ENCODE results near the gene LMAN2L. TPM values are rescaled to one million over a fixed set of nuclear protein-coding genes. Genes with fewer than 3 reads are reported as not detected.

LMAN2L gene
- total RNA-seq, 1 experiment from 2014 or later, result 17.6 TPM

GRCh38 chr2:96751800-96752199 lies 11.9 kb upstream of the LMAN2L start:
- no peak for DNase-seq
- H3K27ac Mint-ChIP-seq, result no peak overlapping the region
- H3K4me1 Mint-ChIP-seq, result no peaks in the 10 kb centered on the region
- H3K14ac ChIP-seq (ENCODE audit: insufficient read depth, low read length), result no peak overlapping the region
- no peaks in the 10 kb centered on the region for H3K79me2 ChIP-seq (ENCODE audit: insufficient read depth, low read length)
- H4K20me1 ChIP-seq (ENCODE audit: control insufficient read depth, insufficient read depth, insufficient read length), result no peaks in the 10 kb centered on the region
- H3K36me3 Mint-ChIP-seq (ENCODE audit: insufficient read depth in 1 of 3, low read depth in 3 of 3), result no peaks in the 10 kb centered on the region
- H2AFZ ChIP-seq (ENCODE audit: low read length), result no peak overlapping the region
- H3K27me3 Mint-ChIP-seq (ENCODE audit: low read depth), result peaks cover 9% of the 10 kb centered on the region
- H3K9me3 ChIP-seq (ENCODE audit: control insufficient read depth, low read depth, low read length), result no peaks in the 10 kb centered on the region
- no peak overlapping the region for H2BK12ac ChIP-seq (ENCODE audit: insufficient read length, low read depth, low read length)
- no peak overlapping the region for H3K27ac ChIP-seq (ENCODE audit: insufficient read length, low read depth, low read length)
- H3K4ac ChIP-seq (ENCODE audit: low read depth, low read length), result no peak overlapping the region
- no peak overlapping the region for H2BK20ac ChIP-seq (ENCODE audit: low read depth, low read length, poor library complexity, severe bottlenecking)
- H3K27me3 ChIP-seq (ENCODE audit: insufficient read depth, low read length), result no peaks in the 10 kb centered on the region
- H3K9ac ChIP-seq (ENCODE audit: extremely low read depth, insufficient read length, low read length), result no peak overlapping the region
- no peak overlapping the region for H3K23ac ChIP-seq (ENCODE audit: insufficient read length, low read depth, low read length)
- no peak overlapping the region for H4K5ac ChIP-seq (ENCODE audit: insufficient read length, low read depth, low read length)
- no peaks in the 10 kb centered on the region for H3K79me1 ChIP-seq (ENCODE audit: insufficient read depth, low read depth, low read length, poor library complexity, severe bottlenecking)
- no peak overlapping the region for H4K91ac ChIP-seq (ENCODE audit: insufficient read length, low read depth, low read length)
- H3K4me2 ChIP-seq (ENCODE audit: insufficient read depth, insufficient read length, low read length), result no peak overlapping the region
- WGBS (ENCODE audit: extremely low coverage, insufficient read length, low lambda C conversion rate), result no CpG with 5 or more reads among the region's 9 CpGs
- no peak overlapping the region for H2BK120ac ChIP-seq (ENCODE audit: low read depth, low read length, poor library complexity, severe bottlenecking)
- H4K8ac ChIP-seq (replicated peaks; ENCODE audit: insufficient read length, low read depth, low read length), result no peak overlapping the region
- H3K18ac ChIP-seq (ENCODE audit: insufficient read length, low read depth, low read length), result no peak overlapping the region
- H2AK5ac ChIP-seq (ENCODE audit: insufficient read length, low read length), result no peak overlapping the region
- H3K4me3 Mint-ChIP-seq, result no peak overlapping the region
- no peak overlapping the region for H3T11ph ChIP-seq (ENCODE audit: low read length)
- H3K9me3 Mint-ChIP-seq, result no peaks in the 10 kb centered on the region
- H3K4me1 ChIP-seq (ENCODE audit: insufficient read depth, low read length), result no peaks in the 10 kb centered on the region
- no peaks in the 10 kb centered on the region for H3K23me2 ChIP-seq (ENCODE audit: insufficient read length, low read depth, low read length, poor library complexity, severe bottlenecking)
- no peak overlapping the region for H3K56ac ChIP-seq (ENCODE audit: insufficient read length, low read depth, low read length)
- no peak overlapping the region for H2BK5ac ChIP-seq (ENCODE audit: insufficient read length, low read length)
- no peak for TF ChIP-seq CTCF (conservative IDR thresholded peaks at IDR 0.05)
- H2BK15ac ChIP-seq (ENCODE audit: low read depth, low read length), result no peak overlapping the region

Data from H9 (cell line).